Activated naive CD4-positive, alpha-beta T cell treated with anti-CD3 and anti-CD28 coated beads, Interleukin-2, amount 50 U/mL, for 24 hours (primary cell): ENCODE measurements around the gene NOB1.

Source experiments
- H3K27ac Mint-ChIP-seq: one replicate; pipeline ENCODE4 v1.8.0; 2021; ENCODE audit warnings: mild to moderate bottlenecking, mixed read lengths
- H3K27me3 Mint-ChIP-seq: one replicate; pipeline ENCODE4 v1.8.0; 2021; ENCODE audit warnings: mixed read lengths
- H3K36me3 Mint-ChIP-seq: one replicate; pipeline ENCODE4 v1.8.0; 2021; ENCODE audit warnings: mixed read lengths
- H3K4me1 Mint-ChIP-seq: one replicate; pipeline ENCODE4 v1.8.0; 2021; ENCODE audit warnings: mixed read lengths
- H3K4me3 Mint-ChIP-seq: one replicate; pipeline ENCODE4 v1.8.0; 2021; ENCODE audit warnings: mild to moderate bottlenecking, mixed read lengths
- H3K9me3 Mint-ChIP-seq: one replicate; pipeline ENCODE4 v1.8.0; 2021; ENCODE audit warnings: mixed read lengths

NOB1 gene

GRCh38 chr16:69712914-69713581 is 41.7 kb downstream of the NOB1 start:
- no peaks in the 10 kb centered on the region for H3K36me3 Mint-ChIP-seq
- H3K4me1 Mint-ChIP-seq: peaks cover 11% of the 10 kb centered on the region
- H3K27ac Mint-ChIP-seq: no peak overlapping the region
- no peak overlapping the region for H3K4me3 Mint-ChIP-seq
- H3K9me3 Mint-ChIP-seq: no peaks in the 10 kb centered on the region
- H3K27me3 Mint-ChIP-seq: no peaks in the 10 kb centered on the region

GRCh38 chr16:69712277-69712676 is 42.4 kb downstream of the NOB1 start:
- H3K4me1 Mint-ChIP-seq: peaks cover 11% of the 10 kb centered on the region
- no peak overlapping the region for H3K27ac Mint-ChIP-seq
- H3K27me3 Mint-ChIP-seq: no peaks in the 10 kb centered on the region
- H3K9me3 Mint-ChIP-seq: no peaks in the 10 kb centered on the region
- H3K36me3 Mint-ChIP-seq: no peaks in the 10 kb centered on the region
- H3K4me3 Mint-ChIP-seq: no peak overlapping the region

- no peaks in the 10 kb centered on the region for H3K9me3 Mint-ChIP-seq
- no peak overlapping the region for H3K4me3 Mint-ChIP-seq
- no peaks in the 10 kb centered on the region for H3K27me3 Mint-ChIP-seq
- no peak overlapping the region for H3K27ac Mint-ChIP-seq
- H3K4me1 Mint-ChIP-seq: peaks cover 11% of the 10 kb centered on the region
- H3K36me3 Mint-ChIP-seq: no peaks in the 10 kb centered on the region
These were observed 43.5 kb downstream of the NOB1 start for GRCh38 chr16:69711115-69711740.

GRCh38 chr16:69709456-69710084 is 45.2 kb downstream of the NOB1 start:
- H3K4me3 Mint-ChIP-seq: no peak overlapping the region
- H3K27ac Mint-ChIP-seq: no peak overlapping the region
- H3K9me3 Mint-ChIP-seq: no peaks in the 10 kb centered on the region
- no peaks in the 10 kb centered on the region for H3K36me3 Mint-ChIP-seq
- peaks cover 11% of the 10 kb centered on the region for H3K4me1 Mint-ChIP-seq
- no peaks in the 10 kb centered on the region for H3K27me3 Mint-ChIP-seq

GRCh38 chr16:69707920-69708683 is 46.6 kb downstream of the NOB1 start:
- H3K36me3 Mint-ChIP-seq: no peaks in the 10 kb centered on the region
- no peaks in the 10 kb centered on the region for H3K9me3 Mint-ChIP-seq
- no peak overlapping the region for H3K4me3 Mint-ChIP-seq
- H3K27me3 Mint-ChIP-seq: no peaks in the 10 kb centered on the region
- peaks cover 11% of the 10 kb centered on the region for H3K4me1 Mint-ChIP-seq
- peak overlapping the region; percentile 9 for H3K27ac Mint-ChIP-seq

GRCh38 chr16:69706975-69707340 is 47.8 kb downstream of the NOB1 start:
- Mint-ChIP-seq H3K4me3 (no peak overlapping the region), H3K9me3 (no peaks in the 10 kb centered on the region), H3K4me1 (peaks cover 11% of the 10 kb centered on the region), H3K27ac (no peak overlapping the region), H3K36me3 (no peaks in the 10 kb centered on the region), H3K27me3 (no peaks in the 10 kb centered on the region)

GRCh38 chr16:69706256-69706974 is 48.3 kb downstream of the NOB1 start:
- Mint-ChIP-seq H3K27me3 (no peaks in the 10 kb centered on the region), H3K9me3 (no peaks in the 10 kb centered on the region), H3K4me1 (peaks cover 10% of the 10 kb centered on the region), H3K27ac (no peak overlapping the region), H3K4me3 (no peak overlapping the region), H3K36me3 (no peaks in the 10 kb centered on the region)

GRCh38 chr16:69703638-69704037 is 51.1 kb downstream of the NOB1 start:
- no peak overlapping the region for H3K4me3 Mint-ChIP-seq
- H3K27ac Mint-ChIP-seq: peak overlapping the region; percentile 52
- no peaks in the 10 kb centered on the region for H3K9me3 Mint-ChIP-seq
- H3K27me3 Mint-ChIP-seq: no peaks in the 10 kb centered on the region
- H3K4me1 Mint-ChIP-seq: no peaks in the 10 kb centered on the region
- H3K36me3 Mint-ChIP-seq: no peaks in the 10 kb centered on the region

- H3K4me3 Mint-ChIP-seq: no peak overlapping the region
- H3K4me1 Mint-ChIP-seq: peaks cover 3% of the 10 kb centered on the region
- H3K27ac Mint-ChIP-seq: no peak overlapping the region
- H3K9me3 Mint-ChIP-seq: no peaks in the 10 kb centered on the region
- H3K36me3 Mint-ChIP-seq: peaks cover 2% of the 10 kb centered on the region
- H3K27me3 Mint-ChIP-seq: no peaks in the 10 kb centered on the region
These were observed 52.9 kb downstream of the NOB1 start for GRCh38 chr16:69701866-69702265.

GRCh38 chr16:69701452-69701851 is 53.3 kb downstream of the NOB1 start:
- Mint-ChIP-seq H3K27ac (no peak overlapping the region), H3K4me3 (no peak overlapping the region), H3K27me3 (no peaks in the 10 kb centered on the region), H3K9me3 (no peaks in the 10 kb centered on the region), H3K4me1 (peaks cover 3% of the 10 kb centered on the region), H3K36me3 (peaks cover 2% of the 10 kb centered on the region)

GRCh38 chr16:69699915-69700314 is 54.8 kb downstream of the NOB1 start:
- no peaks in the 10 kb centered on the region for H3K9me3 Mint-ChIP-seq
- no peaks in the 10 kb centered on the region for H3K27me3 Mint-ChIP-seq
- no peak overlapping the region for H3K27ac Mint-ChIP-seq
- peaks cover 2% of the 10 kb centered on the region for H3K36me3 Mint-ChIP-seq
- H3K4me1 Mint-ChIP-seq: peaks cover 3% of the 10 kb centered on the region
- no peak overlapping the region for H3K4me3 Mint-ChIP-seq

- Mint-ChIP-seq H3K36me3 (peaks cover 7% of the 10 kb centered on the region), H3K27me3 (no peaks in the 10 kb centered on the region), H3K4me3 (no peak overlapping the region), H3K27ac (no peak overlapping the region), H3K9me3 (no peaks in the 10 kb centered on the region), H3K4me1 (peaks cover 3% of the 10 kb centered on the region)
These were observed 56.3 kb downstream of the NOB1 start for GRCh38 chr16:69698404-69698803.

- H3K9me3 Mint-ChIP-seq: no peaks in the 10 kb centered on the region
- H3K36me3 Mint-ChIP-seq: peaks cover 19% of the 10 kb centered on the region
- H3K27ac Mint-ChIP-seq: no peak overlapping the region
- H3K4me3 Mint-ChIP-seq: no peak overlapping the region
- H3K27me3 Mint-ChIP-seq: no peaks in the 10 kb centered on the region
- H3K4me1 Mint-ChIP-seq: peaks cover 15% of the 10 kb centered on the region
These were observed 60.8 kb downstream of the NOB1 start for GRCh38 chr16:69693916-69694315.

GRCh38 chr16:69691980-69692911 is 62.5 kb downstream of the NOB1 start:
- peaks cover 12% of the 10 kb centered on the region for H3K4me1 Mint-ChIP-seq
- peaks cover 16% of the 10 kb centered on the region for H3K36me3 Mint-ChIP-seq
- H3K4me3 Mint-ChIP-seq: no peak overlapping the region
- H3K27me3 Mint-ChIP-seq: no peaks in the 10 kb centered on the region
- H3K9me3 Mint-ChIP-seq: no peaks in the 10 kb centered on the region
- peak overlapping the region; percentile 69 for H3K27ac Mint-ChIP-seq
